DMS53 treated with DMSO at 0.1 percent for 48 hours (cell line): ENCODE results near the gene MRPL16.
"Not testable (repeated sequence)": the region's sequence is repeated elsewhere in the genome, so short reads cannot be mapped to it uniquely, and the experiment has no call there.

ENCODE experiments used
- DNase-seq: peaks from one replicate; lab custom pipeline; 2025; ENCODE audit not compliant: unreplicated experiment; lab: John Stamatoyannopoulos, UW

The MRPL16 gene

DNA sequence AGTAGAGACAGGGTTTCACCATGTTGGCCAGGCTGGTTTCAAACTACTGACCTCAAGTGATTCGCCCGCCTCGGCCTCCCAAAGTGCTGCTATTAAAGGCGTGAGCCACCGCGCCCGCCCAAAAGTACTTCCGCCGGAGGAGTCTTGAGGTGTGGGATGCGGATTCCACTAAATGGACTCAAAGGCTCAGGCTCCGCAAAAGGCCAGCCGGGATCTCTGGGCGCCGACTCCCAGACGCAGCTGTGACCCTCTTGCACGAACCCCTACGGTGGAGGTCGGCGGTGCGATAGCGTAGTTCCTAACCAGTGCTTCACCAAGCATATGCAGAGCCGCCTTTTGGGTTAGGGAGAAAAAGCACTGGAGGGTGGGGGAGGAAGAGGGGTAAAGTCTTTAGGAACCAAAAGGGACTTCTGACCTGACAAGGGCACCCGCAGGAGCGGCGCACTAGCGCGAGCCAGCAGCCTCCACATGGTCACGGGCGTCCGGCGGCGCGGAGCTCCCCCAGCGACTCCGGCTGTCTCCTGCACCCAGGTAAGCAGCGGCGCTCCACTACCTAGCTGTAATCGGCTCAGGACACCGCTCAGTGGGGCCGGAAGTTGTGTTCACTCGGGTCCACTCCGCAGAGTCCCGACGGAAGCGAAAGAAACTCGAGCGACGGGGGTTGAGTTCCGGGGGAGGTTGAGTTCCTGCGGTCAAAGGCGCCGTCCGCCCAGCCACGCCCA lies at the start of gene MRPL16:
Gene MRPL16, minus strand, starts transcription at position 590 of the 722 bp plus-strand sequence. Its CDS starts 120 bp downstream, at position 470.
- DNase-seq: peak; percentile 66

DNA sequence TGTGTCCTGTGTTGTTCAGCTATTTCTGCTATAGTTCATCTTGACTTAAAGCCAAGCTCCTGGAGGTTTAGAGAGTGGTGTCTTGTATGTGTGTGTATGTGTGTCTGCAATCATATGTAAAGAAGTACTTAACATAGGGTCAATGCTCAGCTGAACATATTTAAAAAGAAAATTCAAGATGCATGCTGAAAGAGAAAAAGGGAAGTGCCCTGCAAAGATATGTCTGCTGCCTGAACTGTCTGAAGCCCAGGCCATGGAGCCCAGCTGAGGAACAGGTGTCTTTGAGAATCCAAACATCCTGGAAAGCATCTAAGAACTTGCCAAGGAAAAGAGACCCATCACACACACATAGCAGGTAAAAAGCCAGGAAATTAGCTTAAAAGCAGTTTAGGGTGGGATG lies 49.1 kb upstream of the MRPL16 start:
- DNase-seq: no peak

DNA sequence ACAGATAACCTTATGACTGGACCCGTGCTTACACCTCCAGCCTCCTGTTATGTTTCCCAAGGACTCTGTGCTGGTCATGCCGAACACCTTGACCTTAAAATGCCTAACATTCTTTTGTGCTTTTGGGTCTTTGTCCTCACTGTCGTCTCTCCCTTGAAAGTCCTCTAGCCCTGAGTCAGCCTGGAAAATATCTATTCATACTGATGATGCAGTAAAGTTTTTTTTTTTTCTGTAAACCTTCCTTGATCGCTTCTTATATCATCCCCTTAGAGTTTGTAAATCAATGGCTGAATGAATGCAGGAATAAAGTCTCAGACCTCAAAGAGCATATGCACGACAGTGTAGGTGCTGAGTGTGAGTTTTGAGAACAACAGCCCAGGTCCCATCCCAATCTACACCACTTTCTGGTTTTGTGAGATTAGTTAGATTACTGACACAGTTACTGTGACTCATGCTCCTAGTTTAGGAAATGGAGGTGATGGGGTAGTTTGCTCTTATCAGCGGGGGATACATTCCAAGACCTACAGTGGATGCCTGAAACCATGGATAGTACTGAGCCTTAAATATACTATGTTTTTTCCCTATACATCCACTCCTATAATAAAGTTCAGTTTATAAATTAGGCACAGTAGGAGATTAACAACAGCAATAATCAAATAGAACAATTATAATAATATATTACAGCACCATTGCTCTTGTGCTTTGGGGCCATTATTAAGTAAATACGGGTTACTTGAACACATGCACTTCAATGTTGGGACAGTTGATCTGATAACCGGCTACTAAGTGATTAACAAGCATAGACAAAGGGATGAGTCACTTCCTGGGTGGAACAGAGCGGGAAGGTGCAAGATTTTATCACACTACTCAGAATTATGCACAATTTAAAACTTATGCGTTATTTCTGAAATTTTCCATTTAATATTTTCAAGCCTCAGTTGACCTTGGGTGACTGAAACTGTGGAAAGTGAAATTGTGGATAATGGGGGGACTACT lies 47.2 kb upstream of the MRPL16 start:
- peak; percentile 9 for DNase-seq

DNA sequence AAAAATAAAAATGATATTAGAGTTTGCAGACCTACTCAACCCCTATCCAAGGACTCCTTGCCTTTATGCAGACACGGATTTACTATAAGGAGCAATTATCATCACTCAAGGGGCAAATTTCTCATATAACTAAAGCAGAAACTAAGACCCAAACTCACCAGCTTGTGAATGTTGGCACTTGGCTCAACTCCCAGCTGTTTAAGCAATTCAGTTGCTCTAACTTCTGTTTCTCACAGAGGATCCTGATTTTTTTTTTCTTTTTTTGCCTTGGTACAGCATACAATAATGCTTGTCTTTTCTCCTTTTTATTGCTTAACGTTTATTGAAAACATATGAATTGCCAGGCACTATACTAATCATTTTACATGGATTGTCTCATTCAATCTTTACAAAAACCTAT lies 44.3 kb upstream of the MRPL16 start:
- no peak for DNase-seq

DNA sequence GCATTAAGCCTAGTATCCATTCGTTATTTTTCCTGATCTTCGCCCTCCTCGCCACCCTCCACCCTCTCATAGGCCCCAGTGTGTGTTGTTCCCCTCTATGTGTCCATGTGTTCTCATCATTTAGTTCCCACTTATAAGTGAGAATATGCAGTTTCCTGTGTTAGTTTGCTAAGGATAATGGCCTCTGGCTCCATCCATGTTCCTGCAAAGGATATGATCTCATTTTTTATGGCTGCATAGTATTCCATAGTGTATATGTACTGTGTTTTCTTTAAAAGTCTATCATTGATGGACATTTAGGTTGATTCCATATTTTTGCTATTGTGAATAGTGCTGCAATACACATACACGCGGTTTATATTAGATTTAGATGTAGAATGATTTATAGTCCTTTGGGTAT lies 40.8 kb upstream of the MRPL16 start:
- not testable (repeated sequence) for DNase-seq

DNA sequence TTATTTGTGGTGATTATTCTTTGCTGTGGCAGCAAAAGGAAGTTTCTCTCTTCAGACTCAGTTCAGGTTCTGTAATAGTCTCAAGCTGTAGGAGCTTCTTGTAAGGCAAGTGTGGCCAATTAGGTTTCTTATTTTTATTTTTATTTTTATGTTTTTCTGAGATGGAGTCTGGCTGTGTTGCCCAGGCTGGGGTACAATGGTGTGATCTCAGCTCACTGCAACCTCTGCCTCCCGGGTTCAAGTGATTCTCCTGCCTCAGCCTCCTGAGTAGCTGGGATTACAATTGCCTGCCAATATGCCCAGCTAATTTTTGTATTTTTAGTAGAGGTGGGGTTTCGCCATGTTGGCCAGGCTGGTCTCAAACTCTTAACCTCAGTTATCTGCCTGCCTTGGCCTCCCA lies 39.0 kb upstream of the MRPL16 start:
- DNase-seq: not testable (repeated sequence)

DNA sequence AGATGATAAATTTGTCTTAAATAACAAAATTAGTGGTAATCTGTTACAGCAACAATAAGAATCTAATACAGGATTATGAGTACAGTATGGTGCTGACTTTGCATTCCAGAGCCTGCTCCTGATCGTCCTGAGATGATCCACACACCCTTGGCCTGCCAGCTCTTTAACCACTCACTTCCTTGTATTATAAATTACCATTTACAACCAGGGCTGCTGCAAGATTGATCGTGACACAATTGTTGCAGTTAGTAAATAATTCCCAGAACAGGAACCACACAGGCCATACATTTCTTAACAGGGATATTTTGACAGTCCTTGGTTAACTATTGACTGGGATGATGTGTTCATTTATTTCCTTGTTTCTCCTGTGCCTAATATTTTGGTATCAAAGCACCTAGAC lies 38.6 kb upstream of the MRPL16 start:
- DNase-seq: no peak

DNA sequence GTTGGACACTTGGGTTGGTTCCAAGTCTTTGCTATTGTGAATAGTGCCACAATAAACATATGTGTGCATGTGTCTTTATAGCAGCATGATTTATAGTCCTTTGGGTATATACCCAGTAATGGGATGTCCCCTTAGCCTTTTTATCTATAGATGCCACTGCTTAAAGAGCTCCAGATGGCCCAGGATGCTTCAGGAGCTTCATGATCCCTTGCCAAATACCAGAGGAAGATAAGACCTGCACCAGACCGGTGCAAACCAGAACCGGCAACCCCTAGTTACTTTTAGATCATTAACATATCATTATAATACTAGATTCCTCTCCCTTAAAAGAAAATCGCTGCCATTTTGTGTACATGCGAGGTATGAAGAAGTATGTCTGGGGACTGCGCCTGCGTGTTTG lies 37.9 kb upstream of the MRPL16 start:
- not testable (repeated sequence) for DNase-seq

DNA sequence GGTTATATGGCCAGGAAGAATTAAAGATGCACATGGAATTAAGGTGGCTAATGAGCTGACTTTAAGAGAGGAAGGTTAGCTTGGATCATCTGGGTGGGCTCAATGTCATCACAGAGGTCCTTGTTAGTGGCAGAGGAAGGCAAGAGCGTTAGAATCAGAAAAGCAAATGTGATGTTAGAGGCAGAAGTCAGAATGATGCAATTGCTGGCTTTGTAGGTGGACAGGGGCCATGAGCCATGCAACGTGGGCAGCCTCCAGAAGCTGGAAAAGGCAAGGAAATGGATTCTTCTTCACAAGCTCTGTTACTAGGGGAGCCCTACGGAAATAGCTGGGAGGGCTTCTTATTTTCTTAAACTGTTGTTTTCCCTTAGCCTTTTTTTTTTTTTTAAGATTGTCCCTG lies 37.0 kb upstream of the MRPL16 start:
- DNase-seq: no peak

DNA sequence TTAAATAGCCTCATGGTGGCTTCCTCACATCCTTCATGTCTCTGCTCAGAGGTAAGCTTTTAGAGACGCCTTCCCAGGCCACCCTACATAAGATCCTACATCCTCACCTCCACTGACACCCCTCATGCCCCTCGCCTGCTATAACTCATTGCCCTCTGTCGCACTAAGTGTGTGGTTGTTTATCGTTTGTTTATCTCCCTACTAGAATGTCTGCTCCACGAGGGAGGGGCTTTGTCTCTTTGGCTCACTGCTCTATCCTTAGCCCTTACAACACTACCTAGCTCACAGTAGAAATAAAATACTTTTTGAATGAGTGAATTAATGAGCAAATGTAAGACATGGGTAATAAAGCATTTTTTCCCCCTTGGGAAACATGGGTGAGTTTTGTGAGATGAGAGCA lies 36.0 kb upstream of the MRPL16 start:
- DNase-seq: no peak

DNA sequence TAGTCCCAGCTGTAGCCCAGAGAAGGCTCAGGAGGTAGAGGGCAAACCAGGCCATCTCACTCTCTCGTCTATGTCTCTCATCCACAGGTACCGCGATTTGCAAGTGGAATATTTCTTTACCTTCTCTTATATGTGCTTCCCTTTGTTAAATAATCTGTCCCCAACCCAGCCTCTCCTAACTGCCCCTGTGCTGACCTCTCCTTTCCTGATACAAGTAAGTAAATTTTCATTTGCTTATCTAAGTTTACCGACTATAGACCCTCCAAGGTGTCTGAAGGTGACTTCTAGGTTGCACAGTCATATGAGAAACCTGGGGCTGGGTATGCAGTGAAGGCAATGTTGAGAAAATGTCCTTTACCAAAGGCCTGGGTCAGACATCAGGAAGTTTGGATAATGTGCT lies 34.8 kb upstream of the MRPL16 start, which contains the start of gene CBLIF:
Gene CBLIF, minus strand, starts transcription at position 101 of the 400 bp plus-strand sequence. Its CDS starts 46 bp downstream, at position 55.
- no peak for DNase-seq

DNA sequence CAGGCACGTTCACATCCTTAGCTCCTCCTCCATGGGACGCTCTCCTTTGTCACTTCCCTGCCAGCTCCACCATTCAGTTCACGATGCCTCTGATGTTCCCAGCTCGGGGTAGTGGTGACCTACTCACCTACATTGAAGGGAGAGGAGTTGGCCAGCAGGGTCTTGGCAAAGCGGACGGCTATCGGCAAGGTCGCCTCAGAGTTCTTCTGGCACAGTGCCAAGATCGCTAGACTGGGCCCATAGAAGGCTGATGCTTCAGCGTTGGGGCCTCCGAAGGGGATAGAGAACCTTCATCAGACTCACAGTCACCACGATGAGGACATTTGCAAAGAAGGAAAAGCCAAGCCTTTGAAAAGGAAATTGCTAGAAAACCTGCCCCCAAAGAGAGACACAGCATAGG lies 31.7 kb upstream of the MRPL16 start:
- no peak for DNase-seq

DNA sequence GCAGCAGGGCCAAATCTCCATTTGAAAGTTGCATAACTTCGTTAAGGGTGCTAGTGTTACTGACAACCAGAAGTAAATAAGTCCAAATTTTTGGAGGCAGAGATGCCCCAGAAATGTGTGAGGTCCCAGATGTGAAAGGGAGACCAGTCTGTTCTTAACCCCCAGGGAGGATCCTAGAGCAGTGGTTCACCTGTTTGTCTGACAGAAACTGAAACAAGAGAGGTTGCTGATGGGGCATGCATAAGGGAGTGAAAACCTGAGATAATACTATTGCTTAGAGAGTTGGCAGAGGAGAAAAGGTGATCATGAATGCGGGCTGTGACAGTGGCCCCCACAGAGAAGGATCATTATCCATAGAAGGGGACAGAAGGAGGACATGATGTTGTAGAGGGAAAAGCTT lies 30.9 kb upstream of the MRPL16 start:
- DNase-seq: no peak

DNA sequence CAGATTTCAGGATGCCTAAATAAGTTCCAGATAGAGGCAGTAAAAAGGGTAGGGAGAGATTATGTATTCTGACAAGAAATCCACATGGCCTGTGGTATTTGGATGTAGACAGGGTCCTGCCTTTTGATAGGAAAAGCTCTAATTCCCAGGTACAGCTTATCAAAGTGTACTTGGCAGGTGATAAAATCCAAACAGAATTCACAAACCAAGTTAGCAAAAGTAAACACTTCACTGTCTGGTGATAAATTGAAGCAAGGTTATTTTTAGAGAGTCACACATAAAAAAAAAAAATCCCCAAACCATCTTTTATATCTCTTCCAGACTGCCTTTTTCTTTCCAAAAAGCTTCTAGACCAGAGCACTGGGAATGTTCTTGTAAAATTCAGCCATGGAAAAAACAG lies 29.0 kb upstream of the MRPL16 start:
- DNase-seq: no peak

DNA sequence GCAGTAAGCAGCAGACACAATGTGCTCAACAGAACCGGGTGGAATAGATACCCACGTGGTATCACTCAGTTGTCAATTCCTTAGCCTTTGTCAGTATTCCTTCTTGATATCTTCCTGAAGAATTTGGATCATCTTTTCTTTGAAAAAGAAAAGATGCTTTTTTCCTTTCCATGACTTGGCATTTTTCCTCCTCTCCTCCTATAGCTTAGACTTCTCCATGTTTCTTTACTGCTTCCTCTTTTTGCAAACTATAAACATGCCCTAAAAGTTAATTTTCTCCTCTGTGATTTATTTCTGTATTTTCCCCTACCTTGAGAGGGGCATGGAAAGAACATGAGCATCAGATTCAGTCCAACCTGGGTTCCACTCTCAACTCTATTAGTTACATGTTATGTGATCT lies 23.0 kb upstream of the MRPL16 start:
- DNase-seq: no peak

DNA sequence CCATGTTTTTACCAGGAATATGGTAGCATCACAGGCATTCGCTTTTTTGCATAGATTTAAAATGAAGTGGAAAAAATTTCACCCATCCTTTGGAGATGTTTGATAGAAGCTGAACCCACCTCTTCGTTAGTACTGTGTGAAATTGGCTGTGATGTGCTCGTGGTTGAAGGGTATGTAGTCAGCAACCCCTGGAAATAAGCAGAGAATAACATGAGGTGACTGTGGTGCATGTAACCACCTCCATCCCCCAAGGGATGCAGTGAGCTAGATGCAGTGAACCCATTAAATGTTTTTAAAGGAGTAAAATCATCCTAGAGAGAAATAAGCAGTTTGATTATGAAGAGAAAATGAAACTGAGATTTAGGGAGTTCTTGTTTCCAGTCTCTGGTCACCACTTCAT lies 18.8 kb upstream of the MRPL16 start:
- DNase-seq: no peak

DNA sequence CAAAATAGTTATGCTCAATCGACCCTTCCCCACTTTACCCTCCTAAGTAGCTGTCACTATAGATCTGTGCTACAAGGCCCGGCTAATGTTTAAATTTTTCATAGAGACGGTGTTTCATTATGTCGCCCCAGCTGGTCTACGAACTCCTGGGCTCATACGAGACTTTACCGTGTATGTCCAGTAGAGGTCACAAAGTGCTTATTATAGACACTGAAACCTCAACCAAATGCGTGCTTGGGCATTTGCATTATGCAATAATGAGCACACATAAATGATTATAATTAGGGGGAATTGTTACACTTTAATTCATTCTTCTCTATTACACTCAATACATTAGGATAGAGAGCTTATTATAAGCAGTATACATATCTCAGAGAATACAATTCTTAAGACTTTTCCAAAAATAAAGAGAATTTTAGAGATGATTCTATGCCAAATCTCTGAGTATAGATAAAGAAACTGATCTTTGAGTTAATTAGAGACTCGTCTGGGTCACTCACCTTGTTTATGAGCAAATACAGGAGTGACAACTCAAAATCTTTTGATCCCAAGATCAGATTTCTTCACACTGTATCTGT lies 12.5 kb upstream of the MRPL16 start:
- peak; percentile 51 for DNase-seq

DNA sequence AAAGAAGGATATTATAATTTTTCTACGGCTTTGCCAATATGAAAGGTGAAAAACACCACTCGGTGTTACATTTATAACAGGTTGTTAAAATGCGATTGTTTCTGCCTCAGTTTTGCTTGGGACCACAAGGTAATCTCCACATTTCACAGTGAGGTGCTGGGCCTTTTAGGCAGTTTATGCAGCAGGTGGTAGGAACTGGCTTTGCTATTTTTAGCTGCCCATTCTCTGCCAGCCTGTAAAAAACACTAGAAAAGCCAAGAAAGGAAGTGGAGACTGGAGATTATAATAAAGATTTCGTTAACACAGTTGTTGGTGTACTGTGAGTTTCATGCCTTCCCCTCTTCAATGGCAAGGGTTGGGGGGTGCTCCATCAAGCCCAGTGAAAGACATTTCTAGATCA lies 8.0 kb upstream of the MRPL16 start:
- no peak for DNase-seq

DNA sequence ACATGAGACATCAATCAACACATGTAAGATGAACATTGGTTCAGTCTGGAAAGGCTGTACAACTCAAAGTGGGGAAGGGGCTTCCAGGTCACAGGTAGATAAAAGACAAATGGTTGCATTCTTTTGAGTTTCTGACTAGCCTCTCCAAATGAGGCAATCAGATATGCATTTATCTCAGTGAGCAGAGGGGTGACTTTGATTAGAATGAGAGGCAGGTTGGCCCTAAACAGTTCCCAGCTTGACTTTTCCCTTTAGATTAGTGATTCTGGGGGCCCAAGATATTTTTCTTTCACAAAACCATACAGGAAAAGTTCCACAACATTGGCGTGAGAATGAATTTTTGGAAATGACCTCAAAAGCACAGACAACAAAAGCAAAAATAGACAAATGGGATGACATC lies 5.9 kb upstream of the MRPL16 start:
- DNase-seq: not testable (repeated sequence)

DNA sequence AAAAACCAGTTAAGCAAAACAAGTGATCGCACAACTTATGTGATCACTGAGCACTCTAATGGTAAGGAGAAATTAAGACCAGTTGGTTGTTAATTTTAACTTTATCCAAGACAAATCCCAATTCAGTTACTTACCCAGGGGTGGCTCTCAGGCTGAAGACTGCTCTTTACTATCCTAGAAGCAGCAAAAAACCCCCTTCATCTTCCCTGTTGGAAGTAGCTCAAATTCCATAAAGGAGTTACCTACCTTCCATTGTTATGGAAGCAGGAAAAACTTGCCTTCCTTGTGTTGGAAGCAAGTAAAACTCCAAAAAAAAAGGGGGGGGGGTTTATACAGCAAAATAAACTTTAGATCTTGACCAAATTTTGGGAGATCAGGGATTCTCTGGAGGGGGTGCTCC lies 5.2 kb upstream of the MRPL16 start:
- no peak for DNase-seq

DNA sequence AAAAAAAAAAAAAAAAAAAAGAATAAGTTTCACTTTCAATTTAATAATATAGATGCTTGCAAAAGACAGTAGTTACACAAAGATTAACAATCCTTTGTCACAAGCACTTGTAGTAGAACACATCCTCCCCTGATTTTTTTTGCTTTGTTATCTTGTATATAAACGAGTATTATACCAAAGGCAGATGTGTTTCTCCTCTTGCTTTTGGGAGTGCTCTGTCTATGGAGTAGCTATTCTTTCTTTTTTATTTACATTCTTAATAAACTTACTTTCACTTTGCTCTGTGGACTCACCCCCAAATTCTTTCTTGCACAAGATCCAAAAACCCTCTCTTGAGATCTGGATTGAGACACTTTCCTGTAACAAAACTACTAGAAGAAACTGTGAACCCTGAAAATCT lies 3.4 kb upstream of the MRPL16 start:
- no peak for DNase-seq

DNA sequence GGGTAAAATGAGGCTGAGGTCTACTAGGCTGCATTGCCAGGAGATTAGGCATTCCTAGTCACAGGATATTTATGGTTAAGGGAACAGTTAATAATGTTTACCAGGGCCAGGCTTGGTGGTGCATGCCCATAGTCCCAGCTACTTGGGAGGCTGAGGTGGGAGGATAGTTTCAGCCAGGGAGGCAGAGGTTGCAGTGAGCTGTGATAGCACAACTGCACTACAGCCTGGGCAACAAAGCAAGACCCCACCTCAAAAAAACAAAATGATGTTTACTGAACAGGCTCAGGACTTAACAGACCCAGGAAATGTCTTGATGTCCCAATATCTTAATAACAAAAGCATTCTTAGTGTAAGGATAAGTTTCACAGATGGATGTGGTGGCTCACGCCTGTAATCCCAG lies 2.8 kb upstream of the MRPL16 start:
- DNase-seq: no peak
